Testis (tissue), 2 donors: Measurements from ENCODE around the gene RNF180.

ENCODE experiments used
- POLR2A ChIP-seq: fragments of 450-650 bp; IDR thresholded peaks from one replicate; pipeline ENCODE4 v1.6.1; 2017; ENCODE audit warnings: antibody characterized with exemption, mild to moderate bottlenecking, moderate library complexity
- TF ChIP-seq, protein P1 (sequence below), 3 experiments: fragments of 450-650 bp in 2 of 3; fragments of 200-600 bp in 1 of 3; sonication (generic) in 1 of 3; IDR thresholded peaks; one replicate each; pipeline ENCODE4 v1.5.1; 2016 to 2019; ENCODE audit warnings: antibody characterized with exemption in 3 of 3, mild to moderate bottlenecking in 2 of 3, moderate library complexity in 1 of 3

DNA sequence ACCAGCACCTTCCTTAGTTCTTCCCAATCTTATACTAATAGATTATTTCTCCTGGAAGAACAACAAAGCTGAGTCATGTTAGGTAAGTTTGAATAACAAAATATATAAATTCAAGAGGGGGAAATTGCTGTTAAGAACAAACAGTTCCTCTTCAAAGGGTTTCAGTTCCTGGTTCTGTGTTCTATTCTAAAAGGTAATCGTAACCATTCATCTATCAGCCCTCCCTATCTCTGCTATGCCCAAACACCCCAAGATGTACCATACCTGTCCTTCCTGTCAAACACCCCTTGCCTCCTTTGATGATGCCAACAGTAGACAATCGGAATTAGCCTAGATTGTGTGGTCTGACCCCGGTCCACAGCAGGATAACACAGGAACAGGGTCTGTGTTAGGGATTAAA lies 4.2 kb upstream of the RNF180 start:
- TF ChIP-seq, protein P1, sequence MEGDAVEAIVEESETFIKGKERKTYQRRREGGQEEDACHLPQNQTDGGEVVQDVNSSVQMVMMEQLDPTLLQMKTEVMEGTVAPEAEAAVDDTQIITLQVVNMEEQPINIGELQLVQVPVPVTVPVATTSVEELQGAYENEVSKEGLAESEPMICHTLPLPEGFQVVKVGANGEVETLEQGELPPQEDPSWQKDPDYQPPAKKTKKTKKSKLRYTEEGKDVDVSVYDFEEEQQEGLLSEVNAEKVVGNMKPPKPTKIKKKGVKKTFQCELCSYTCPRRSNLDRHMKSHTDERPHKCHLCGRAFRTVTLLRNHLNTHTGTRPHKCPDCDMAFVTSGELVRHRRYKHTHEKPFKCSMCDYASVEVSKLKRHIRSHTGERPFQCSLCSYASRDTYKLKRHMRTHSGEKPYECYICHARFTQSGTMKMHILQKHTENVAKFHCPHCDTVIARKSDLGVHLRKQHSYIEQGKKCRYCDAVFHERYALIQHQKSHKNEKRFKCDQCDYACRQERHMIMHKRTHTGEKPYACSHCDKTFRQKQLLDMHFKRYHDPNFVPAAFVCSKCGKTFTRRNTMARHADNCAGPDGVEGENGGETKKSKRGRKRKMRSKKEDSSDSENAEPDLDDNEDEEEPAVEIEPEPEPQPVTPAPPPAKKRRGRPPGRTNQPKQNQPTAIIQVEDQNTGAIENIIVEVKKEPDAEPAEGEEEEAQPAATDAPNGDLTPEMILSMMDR (IDR thresholded peaks at IDR 0.05): no peak
- no peak for TF ChIP-seq POLR2A
